Measurements from ENCODE around the gene CDH2.

The CDH2 gene

GRCh38 chr18:28039078-28039477, 137.9 kb downstream of the CDH2 start:
- TF ChIP-seq EZH2 (IDR thresholded peaks at IDR 0.05) (no peak), FOXP2 (optimal IDR thresholded peaks at IDR 0.05; ENCODE audit: control extremely low read depth, extremely low read length, insufficient read depth) (no peak), POLR2AphosphoS5 (IDR thresholded peaks at IDR 0.05; ENCODE audit: borderline replicate concordance, low read depth, low read length) (no peak)
- no peak for DNase-seq (ENCODE audit: low read depth, low spot score)
- Histone ChIP-seq H3K36me3 (ENCODE audit: insufficient read depth, low read length) (no peaks in the 10 kb centered on the region), H3K27ac (no peak overlapping the region), H3K9me3 (ENCODE audit: low read depth, low read length) (no peaks in the 10 kb centered on the region), H3K4me3 (no peak overlapping the region), H3K9ac (ENCODE audit: insufficient read length) (no peak overlapping the region)

- no peak for TF ChIP-seq EZH2 (IDR thresholded peaks at IDR 0.05)
- TF ChIP-seq POLR2AphosphoS5 (IDR thresholded peaks at IDR 0.05; ENCODE audit: borderline replicate concordance, low read depth, low read length): no peak
- no peak for TF ChIP-seq FOXP2 (optimal IDR thresholded peaks at IDR 0.05; ENCODE audit: control extremely low read depth, extremely low read length, insufficient read depth)
- no peaks in the 10 kb centered on the region for H3K36me3 ChIP-seq (ENCODE audit: insufficient read depth, low read length)
- H3K27ac ChIP-seq: no peak overlapping the region
- H3K9me3 ChIP-seq (ENCODE audit: low read depth, low read length): no peaks in the 10 kb centered on the region
- no peak overlapping the region for H3K4me3 ChIP-seq
- H3K9ac ChIP-seq (ENCODE audit: insufficient read length): no peak overlapping the region
- no peak for DNase-seq (ENCODE audit: low read depth, low spot score)
Observed at GRCh38 chr18:28036488-28036887, 140.4 kb downstream of the CDH2 start.

GRCh38 chr18:28034567-28034966, 142.4 kb downstream of the CDH2 start:
- no peak for DNase-seq (ENCODE audit: low read depth, low spot score)
- Histone ChIP-seq H3K4me3 (no peak overlapping the region), H3K9me3 (ENCODE audit: low read depth, low read length) (no peaks in the 10 kb centered on the region), H3K9ac (ENCODE audit: insufficient read length) (no peak overlapping the region), H3K27ac (no peak overlapping the region), H3K36me3 (ENCODE audit: insufficient read depth, low read length) (no peaks in the 10 kb centered on the region)
- TF ChIP-seq EZH2 (IDR thresholded peaks at IDR 0.05): no peak
- no peak for TF ChIP-seq POLR2AphosphoS5 (IDR thresholded peaks at IDR 0.05; ENCODE audit: borderline replicate concordance, low read depth, low read length)
- no peak for TF ChIP-seq FOXP2 (optimal IDR thresholded peaks at IDR 0.05; ENCODE audit: control extremely low read depth, extremely low read length, insufficient read depth)

- Histone ChIP-seq H3K36me3 (ENCODE audit: insufficient read depth, low read length) (no peaks in the 10 kb centered on the region), H3K9me3 (ENCODE audit: low read depth, low read length) (no peaks in the 10 kb centered on the region), H3K9ac (ENCODE audit: insufficient read length) (no peak overlapping the region), H3K27ac (no peak overlapping the region), H3K4me3 (no peak overlapping the region)
- no peak for TF ChIP-seq FOXP2 (optimal IDR thresholded peaks at IDR 0.05; ENCODE audit: control extremely low read depth, extremely low read length, insufficient read depth)
- TF ChIP-seq EZH2 (IDR thresholded peaks at IDR 0.05): no peak
- TF ChIP-seq POLR2AphosphoS5 (IDR thresholded peaks at IDR 0.05; ENCODE audit: borderline replicate concordance, low read depth, low read length): no peak
- DNase-seq (ENCODE audit: low read depth, low spot score): no peak
Observed at GRCh38 chr18:28032177-28032576, 144.8 kb downstream of the CDH2 start.

- Histone ChIP-seq H3K9ac (ENCODE audit: insufficient read length) (no peak overlapping the region), H3K27ac (no peak overlapping the region), H3K9me3 (ENCODE audit: low read depth, low read length) (no peaks in the 10 kb centered on the region), H3K4me3 (no peak overlapping the region), H3K36me3 (ENCODE audit: insufficient read depth, low read length) (no peaks in the 10 kb centered on the region)
- TF ChIP-seq FOXP2 (optimal IDR thresholded peaks at IDR 0.05; ENCODE audit: control extremely low read depth, extremely low read length, insufficient read depth): no peak
- no peak for DNase-seq (ENCODE audit: low read depth, low spot score)
Observed at GRCh38 chr18:28030458-28030857, 146.5 kb downstream of the CDH2 start.

GRCh38 chr18:28027755-28028154, 149.2 kb downstream of the CDH2 start:
- Histone ChIP-seq H3K9ac (ENCODE audit: insufficient read length) (no peak overlapping the region), H3K27ac (no peak overlapping the region), H3K4me3 (no peak overlapping the region), H3K36me3 (ENCODE audit: insufficient read depth, low read length) (no peaks in the 10 kb centered on the region), H3K9me3 (ENCODE audit: low read depth, low read length) (no peaks in the 10 kb centered on the region)
- TF ChIP-seq POLR2AphosphoS5 (IDR thresholded peaks at IDR 0.05; ENCODE audit: borderline replicate concordance, low read depth, low read length) (no peak), EZH2 (IDR thresholded peaks at IDR 0.05) (no peak), FOXP2 (optimal IDR thresholded peaks at IDR 0.05; ENCODE audit: control extremely low read depth, extremely low read length, insufficient read depth) (no peak)
- no peak for DNase-seq (ENCODE audit: low read depth, low spot score)

- no peaks in the 10 kb centered on the region for H3K9me3 ChIP-seq (ENCODE audit: low read depth, low read length)
- H3K9ac ChIP-seq (ENCODE audit: insufficient read length): no peak overlapping the region
- H3K36me3 ChIP-seq (ENCODE audit: insufficient read depth, low read length): no peaks in the 10 kb centered on the region
- DNase-seq (ENCODE audit: low read depth, low spot score): no peak
- H3K27ac ChIP-seq: no peak overlapping the region
- no peak overlapping the region for H3K4me3 ChIP-seq
- TF ChIP-seq FOXP2 (optimal IDR thresholded peaks at IDR 0.05; ENCODE audit: control extremely low read depth, extremely low read length, insufficient read depth): no peak
- no peak for TF ChIP-seq EZH2 (IDR thresholded peaks at IDR 0.05)
- no peak for TF ChIP-seq POLR2AphosphoS5 (IDR thresholded peaks at IDR 0.05; ENCODE audit: borderline replicate concordance, low read depth, low read length)
Observed at GRCh38 chr18:28019425-28020108, 157.4 kb downstream of the CDH2 start.

- H3K9ac ChIP-seq (ENCODE audit: insufficient read length): no peak overlapping the region
- TF ChIP-seq EZH2 (IDR thresholded peaks at IDR 0.05) (no peak), FOXP2 (optimal IDR thresholded peaks at IDR 0.05; ENCODE audit: control extremely low read depth, extremely low read length, insufficient read depth) (no peak), POLR2AphosphoS5 (IDR thresholded peaks at IDR 0.05; ENCODE audit: borderline replicate concordance, low read depth, low read length) (no peak)
- H3K9me3 ChIP-seq (ENCODE audit: low read depth, low read length): no peaks in the 10 kb centered on the region
- DNase-seq (ENCODE audit: low read depth, low spot score): no peak
- H3K36me3 ChIP-seq (ENCODE audit: insufficient read depth, low read length): no peaks in the 10 kb centered on the region
- no peak overlapping the region for H3K4me3 ChIP-seq
- no peak overlapping the region for H3K27ac ChIP-seq
Observed at GRCh38 chr18:28018351-28018750, 158.6 kb downstream of the CDH2 start.

- no peak overlapping the region for H3K9ac ChIP-seq (ENCODE audit: insufficient read length)
- no peak overlapping the region for H3K27ac ChIP-seq
- no peaks in the 10 kb centered on the region for H3K9me3 ChIP-seq (ENCODE audit: low read depth, low read length)
- H3K4me3 ChIP-seq: no peak overlapping the region
- TF ChIP-seq FOXP2 (optimal IDR thresholded peaks at IDR 0.05; ENCODE audit: control extremely low read depth, extremely low read length, insufficient read depth) (no peak), EZH2 (IDR thresholded peaks at IDR 0.05) (no peak)
- no peaks in the 10 kb centered on the region for H3K36me3 ChIP-seq (ENCODE audit: insufficient read depth, low read length)
- no peak for DNase-seq (ENCODE audit: low read depth, low spot score)
Observed at GRCh38 chr18:28015671-28016070, 161.3 kb downstream of the CDH2 start.

Measured in SK-N-MC (cell line).